Measurements from ENCODE around the gene KCTD17. TPM values are rescaled to one million over a fixed set of nuclear protein-coding genes. Genes with fewer than 3 reads are reported as not detected.
A peak's percentile ranks its signal among the peaks of the same experiment; 100 is the strongest.

The KCTD17 gene
- total and polyA plus RNA-seq, 4 donors, result 2.0 to 5.2 (median 3.7) TPM

GRCh38 chr22:37033605-37034430 lies 17.7 kb upstream of the KCTD17 start:
- Histone ChIP-seq H3K9me3 (ENCODE audit: control insufficient read depth in 4 of 4, low read length in 3 of 4) (no peaks in the 10 kb centered on the region), H3K27ac (ENCODE audit: low read depth in 1 of 2, low read length in 2 of 2) (peak overlapping the region; percentile 91 to 92), H3K27me3 (ENCODE audit: control insufficient read depth in 4 of 4, insufficient read depth in 4 of 4, low read length in 3 of 4) (no peaks in the 10 kb centered on the region), H3K36me3 (ENCODE audit: control insufficient read depth in 4 of 4, insufficient read depth in 3 of 4, low read depth in 1 of 4, low read length in 3 of 4) (peaks cover 0 to 13% (median 5%) of the 10 kb centered on the region in 4 donors), H3K4me3 (ENCODE audit: low read depth in 1 of 3, low read length in 3 of 3) (peak overlapping the region; percentile 22 to 62 (median 47)), H3K4me1 (ENCODE audit: control insufficient read depth in 4 of 4, insufficient read depth in 4 of 4, low read length in 3 of 4) (peaks cover 7 to 69% (median 60%) of the 10 kb centered on the region in 4 donors), H3K9ac (ENCODE audit: low read depth in 1 of 2, low read length in 2 of 2) (peak overlapping the region; percentile 0 to 40)
- peak; percentile 59 for DNase-seq (ENCODE audit: low spot score)
- WGBS, result 39% methylated on average over 23 of the region's 23 CpGs
- TF ChIP-seq TAF1 (conservative IDR thresholded peaks at IDR 0.05) (no peak), ZBTB33 (IDR thresholded peaks at IDR 0.05) (peak; percentile 68), HNF4A (conservative IDR thresholded peaks at IDR 0.05) (peak; percentile 99 to 100), RAD21 (IDR thresholded peaks at IDR 0.05) (peak; percentile 10 to 40), CTCF (IDR thresholded peaks at IDR 0.05; ENCODE audit: low read depth, low read length, missing input control) (no peak), JUND (IDR thresholded peaks at IDR 0.05) (peak in 1 of 2 donors; percentile 81), EGR1 (IDR thresholded peaks at IDR 0.05; ENCODE audit: low read depth in 2 of 2) (peak; percentile 98 to 99), MAX (IDR thresholded peaks at IDR 0.05) (peak; percentile 94), RXRA (IDR thresholded peaks at IDR 0.05) (peak; percentile 95 to 96), SP1 (IDR thresholded peaks at IDR 0.05) (peak; percentile 97), GABPA (IDR thresholded peaks at IDR 0.05 in 1 of 2, conservative IDR thresholded peaks at IDR 0.05 in 1 of 2) (peak in 1 of 2 donors; percentile 55), HNF4G (IDR thresholded peaks at IDR 0.05) (peak; percentile 99), YY1 (IDR thresholded peaks at IDR 0.05) (peak; percentile 78), FOXA1 (IDR thresholded peaks at IDR 0.05) (no peak), FOXA2 (IDR thresholded peaks at IDR 0.05) (peak; percentile 39), NR2F2 (IDR thresholded peaks at IDR 0.05) (peak; percentile 94)
- TF ChIP-seq, protein P1, sequence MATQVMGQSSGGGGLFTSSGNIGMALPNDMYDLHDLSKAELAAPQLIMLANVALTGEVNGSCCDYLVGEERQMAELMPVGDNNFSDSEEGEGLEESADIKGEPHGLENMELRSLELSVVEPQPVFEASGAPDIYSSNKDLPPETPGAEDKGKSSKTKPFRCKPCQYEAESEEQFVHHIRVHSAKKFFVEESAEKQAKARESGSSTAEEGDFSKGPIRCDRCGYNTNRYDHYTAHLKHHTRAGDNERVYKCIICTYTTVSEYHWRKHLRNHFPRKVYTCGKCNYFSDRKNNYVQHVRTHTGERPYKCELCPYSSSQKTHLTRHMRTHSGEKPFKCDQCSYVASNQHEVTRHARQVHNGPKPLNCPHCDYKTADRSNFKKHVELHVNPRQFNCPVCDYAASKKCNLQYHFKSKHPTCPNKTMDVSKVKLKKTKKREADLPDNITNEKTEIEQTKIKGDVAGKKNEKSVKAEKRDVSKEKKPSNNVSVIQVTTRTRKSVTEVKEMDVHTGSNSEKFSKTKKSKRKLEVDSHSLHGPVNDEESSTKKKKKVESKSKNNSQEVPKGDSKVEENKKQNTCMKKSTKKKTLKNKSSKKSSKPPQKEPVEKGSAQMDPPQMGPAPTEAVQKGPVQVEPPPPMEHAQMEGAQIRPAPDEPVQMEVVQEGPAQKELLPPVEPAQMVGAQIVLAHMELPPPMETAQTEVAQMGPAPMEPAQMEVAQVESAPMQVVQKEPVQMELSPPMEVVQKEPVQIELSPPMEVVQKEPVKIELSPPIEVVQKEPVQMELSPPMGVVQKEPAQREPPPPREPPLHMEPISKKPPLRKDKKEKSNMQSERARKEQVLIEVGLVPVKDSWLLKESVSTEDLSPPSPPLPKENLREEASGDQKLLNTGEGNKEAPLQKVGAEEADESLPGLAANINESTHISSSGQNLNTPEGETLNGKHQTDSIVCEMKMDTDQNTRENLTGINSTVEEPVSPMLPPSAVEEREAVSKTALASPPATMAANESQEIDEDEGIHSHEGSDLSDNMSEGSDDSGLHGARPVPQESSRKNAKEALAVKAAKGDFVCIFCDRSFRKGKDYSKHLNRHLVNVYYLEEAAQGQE (IDR thresholded peaks at IDR 0.05), result peak; percentile 30
- TF ChIP-seq, protein P2, sequence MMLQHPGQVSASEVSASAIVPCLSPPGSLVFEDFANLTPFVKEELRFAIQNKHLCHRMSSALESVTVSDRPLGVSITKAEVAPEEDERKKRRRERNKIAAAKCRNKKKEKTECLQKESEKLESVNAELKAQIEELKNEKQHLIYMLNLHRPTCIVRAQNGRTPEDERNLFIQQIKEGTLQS (IDR thresholded peaks at IDR 0.05), result peak; percentile 76
